Stimulated activated CD4-positive, alpha-beta T cell treated with anti-CD3 and anti-CD28 coated beads, Interleukin-15, amount 100 ng/mL, for 48 hours (primary cell): ENCODE data around the gene STON2.
"Not testable (repeated sequence)": the region's sequence is repeated elsewhere in the genome, so short reads cannot be mapped to it uniquely, and the experiment has no call there.

Experiments used
- DNase-seq, 2 donors: peaks; one replicate each; pipeline ENCODE4 v3.0.0-alpha.2; 2020; ENCODE audit warnings: low read depth in 2 of 2

The STON2 gene

GRCh38 chr14:81269100-81269978 lies 130.8 kb downstream of the STON2 start:
- no peak for DNase-seq

GRCh38 chr14:81268016-81268416 lies 132.1 kb downstream of the STON2 start:
- no peak for DNase-seq

- DNase-seq, result no peak
These were observed 134.4 kb downstream of the STON2 start for GRCh38 chr14:81265636-81266169.

- no peak for DNase-seq
These were observed 135.5 kb downstream of the STON2 start for GRCh38 chr14:81264671-81265070.

GRCh38 chr14:81263777-81264410 lies 136.2 kb downstream of the STON2 start:
- no peak for DNase-seq

- DNase-seq, result no peak
These were observed 138.9 kb downstream of the STON2 start for GRCh38 chr14:81261176-81261575.

- no peak for DNase-seq
These were observed 139.4 kb downstream of the STON2 start for GRCh38 chr14:81260732-81261131.

GRCh38 chr14:81256289-81256960 lies 143.7 kb downstream of the STON2 start:
- DNase-seq, result no peak

GRCh38 chr14:81252278-81252677 lies 147.8 kb downstream of the STON2 start:
- DNase-seq, result no peak

- no peak for DNase-seq
These were observed 152.8 kb downstream of the STON2 start for GRCh38 chr14:81247271-81247766.

GRCh38 chr14:81246461-81247270 lies 153.5 kb downstream of the STON2 start:
- no peak for DNase-seq

- DNase-seq, result no peak
These were observed 154.4 kb downstream of the STON2 start for GRCh38 chr14:81245771-81246170.

GRCh38 chr14:81244431-81244830 lies 155.7 kb downstream of the STON2 start:
- DNase-seq, result not testable (repeated sequence)

GRCh38 chr14:81243499-81243898 lies 156.6 kb downstream of the STON2 start:
- DNase-seq, result no peak

GRCh38 chr14:81236849-81237248 lies 163.3 kb downstream of the STON2 start:
- DNase-seq, result not testable (repeated sequence)

GRCh38 chr14:81236138-81236537 lies 164.0 kb downstream of the STON2 start:
- DNase-seq, result no peak

GRCh38 chr14:81235096-81235495 lies 165.0 kb downstream of the STON2 start:
- no peak for DNase-seq

- DNase-seq, result no peak
These were observed 165.8 kb downstream of the STON2 start for GRCh38 chr14:81234278-81234677.

GRCh38 chr14:81233615-81234014 lies 166.5 kb downstream of the STON2 start:
- DNase-seq, result no peak

GRCh38 chr14:81231540-81231939 lies 168.6 kb downstream of the STON2 start:
- DNase-seq, result no peak

GRCh38 chr14:81224222-81224621 lies 175.9 kb downstream of the STON2 start:
- DNase-seq, result no peak
